Prostate gland (tissue), 2 donors: ENCODE data around the gene UBE2Q2. TPM values are rescaled to one million over a fixed set of nuclear protein-coding genes. Genes with fewer than 3 reads are reported as not detected.
"Not testable (repeated sequence)": the region's sequence is repeated elsewhere in the genome, so short reads cannot be mapped to it uniquely, and the experiment has no call there.

Experiments used
- DNase-seq: peaks from one replicate; pipeline ENCODE4 v3.0.0-alpha.2; 2019; ENCODE audit warnings: low spot score
- H3K27ac ChIP-seq, 2 donors: fragments of 200-600 bp; sonication (generic); 2 replicates each; pipeline ENCODE4 v1.5.1; 2017 to 2019
- H3K27me3 ChIP-seq: fragments of 200-600 bp; sonication (generic); replicated peaks from 2 replicates; pipeline ENCODE4 v1.5.1; 2019; ENCODE audit not compliant: insufficient read depth
- H3K36me3 ChIP-seq, 2 donors: fragments of 200-600 bp; sonication (generic); 1 replicate in 1 of 2; 2 replicates in 1 of 2; pipeline versions ENCODE4 v1.5.1 to v1.8.1; 2017 to 2019
- H3K4me1 ChIP-seq: fragments of 200-600 bp; sonication (generic); replicated peaks from 2 replicates; pipeline ENCODE4 v1.5.1; 2019
- H3K4me3 ChIP-seq, 2 donors: fragments of 200-600 bp; sonication (generic); 2 replicates each; pipeline ENCODE4 v1.5.1; 2017 to 2019
- H3K9me3 ChIP-seq: fragments of 200-600 bp; sonication (generic); 2 replicates; pipeline ENCODE4 v1.5.1; 2017
- CTCF ChIP-seq, 4 experiments: fragments of 200-600 bp in 2 of 4; fragments of 450-650 bp in 2 of 4; sonication (generic) in 2 of 4; IDR thresholded peaks; 1 replicate in 3 of 4; 2 replicates in 1 of 4; pipeline ENCODE4 v1.5.1; 2016 to 2019; ENCODE audit warnings: antibody characterized with exemption in 4 of 4, mild to moderate bottlenecking in 2 of 4, moderate library complexity in 2 of 4
- POLR2A ChIP-seq: fragments of 450-650 bp; IDR thresholded peaks from one replicate; pipeline ENCODE4 v1.6.1; 2016; ENCODE audit warnings: antibody characterized with exemption, mild to moderate bottlenecking
- POLR2AphosphoS5 ChIP-seq: sonication (generic); formaldehyde crosslinking; IDR thresholded peaks from one replicate; pipeline ENCODE4 v1.6.1; 2017; ENCODE audit warnings: antibody characterized with exemption
- WGBS: methylation state at CpG from one replicate; pipeline ENCODE4 v1.1.5; 2018; 5-methylcytosine and 5-hydroxymethylcytosine counted together
- intact Hi-C: fragments of 100-400 bp; cut with DNase I; formaldehyde crosslinking; loops from one replicate; pipeline ENCODE4 v1.14.2; 2022
- total RNA-seq, 2 donors: library from RNA; depleted of rRNA; stranded (reverse); fragments of >200 nt; gene quantifications; one replicate each; pipeline ENCODE4 v1.1.0, GENCODE V29; 2016

The UBE2Q2 gene
- total RNA-seq, 2 donors from 2014 or later, result 33.1 to 67.5 TPM

GRCh38 chr15:75868019-75868418 lies 24.8 kb downstream of the UBE2Q2 start:
- DNase-seq, result no peak
- Histone ChIP-seq H3K36me3 (no peaks in the 10 kb centered on the region), H3K9me3 (no peaks in the 10 kb centered on the region), H3K4me3 (no peak overlapping the region), H3K27me3 (no peaks in the 10 kb centered on the region), H3K27ac (no peak overlapping the region), H3K4me1 (no peaks in the 10 kb centered on the region)
- WGBS, result 93% methylated on average over 3 of the region's 3 CpGs
- intact Hi-C loops, result no loop called here
- TF ChIP-seq CTCF (IDR thresholded peaks at IDR 0.05) (no peak), POLR2A (no peak), POLR2AphosphoS5 (no peak)

GRCh38 chr15:75869446-75869845 lies 26.2 kb downstream of the UBE2Q2 start:
- H3K9me3 ChIP-seq, result no peaks in the 10 kb centered on the region
- no peak overlapping the region for H3K27ac ChIP-seq
- intact Hi-C loops, result no loop called here
- no peak for TF ChIP-seq CTCF (IDR thresholded peaks at IDR 0.05)
- TF ChIP-seq POLR2AphosphoS5, result no peak
- no peak for TF ChIP-seq POLR2A
- H3K4me1 ChIP-seq, result no peaks in the 10 kb centered on the region
- DNase-seq, result no peak
- H3K4me3 ChIP-seq, result no peak overlapping the region
- H3K27me3 ChIP-seq, result no peaks in the 10 kb centered on the region
- H3K36me3 ChIP-seq, result peaks cover 0 to 4% of the 10 kb centered on the region in 2 donors

GRCh38 chr15:75871589-75871988 lies 28.3 kb downstream of the UBE2Q2 start:
- WGBS, result 96% methylated on average over 1 of the region's 1 CpG
- H3K27me3 ChIP-seq, H3K36me3 ChIP-seq, intact Hi-C loops, DNase-seq, H3K4me3 ChIP-seq, H3K27ac ChIP-seq, H3K9me3 ChIP-seq, H3K4me1 ChIP-seq: not testable (repeated sequence)

GRCh38 chr15:75872403-75872990 lies 29.2 kb downstream of the UBE2Q2 start:
- Histone ChIP-seq H3K36me3 (peaks cover 0 to 4% of the 10 kb centered on the region in 2 donors), H3K27me3 (no peaks in the 10 kb centered on the region), H3K4me3 (no peak overlapping the region), H3K27ac (no peak overlapping the region), H3K4me1 (no peaks in the 10 kb centered on the region), H3K9me3 (no peaks in the 10 kb centered on the region)
- 86% methylated on average over 4 of the region's 4 CpGs for WGBS
- intact Hi-C loops, result no loop called here
- TF ChIP-seq POLR2A (no peak), POLR2AphosphoS5 (no peak), CTCF (IDR thresholded peaks at IDR 0.05) (no peak)
- DNase-seq, result no peak

GRCh38 chr15:75884041-75884440 lies 40.8 kb downstream of the UBE2Q2 start:
- no peaks in the 10 kb centered on the region for H3K9me3 ChIP-seq
- WGBS, result 71% methylated on average over 1 of the region's 1 CpG
- TF ChIP-seq POLR2A (no peak), POLR2AphosphoS5 (no peak), CTCF (IDR thresholded peaks at IDR 0.05) (no peak)
- no peak for DNase-seq
- H3K36me3 ChIP-seq, result no peaks in the 10 kb centered on the region
- H3K4me1 ChIP-seq, result no peaks in the 10 kb centered on the region
- no peak overlapping the region for H3K27ac ChIP-seq
- no peak overlapping the region for H3K4me3 ChIP-seq
- H3K27me3 ChIP-seq, result no peaks in the 10 kb centered on the region
- intact Hi-C loops, result no loop called here
